Endothelial cell of umbilical vein (primary cell): Measurements from ENCODE around the gene ATRNL1. TPM values are rescaled to one million over a fixed set of nuclear protein-coding genes. Genes with fewer than 3 reads are reported as not detected.

Experiments
- BruUV-seq: library from RNA; stranded (reverse); fragments of 400-500 nt; replicated peaks from 2 replicates; lab custom pipeline; 2021; lab: Mats Ljungman, UMichigan
- CTCF ChIA-PET: fragments of 300-600, 350-600 bp; sonication (Branson Sonifier 250); formaldehyde crosslinking; loops from one replicate; lab custom pipeline; 2021; ENCODE audit warnings: antibody characterized with exemption, inconsistent platforms; lab: Charles Lee
- POLR2A ChIA-PET: fragments of 300-600, 350-600 bp; sonication (Branson Sonifier 250); formaldehyde crosslinking; loops from one replicate; lab custom pipeline; 2021; ENCODE audit warnings: antibody characterized with exemption, inconsistent platforms; lab: Charles Lee
- DNase-seq: peaks from one replicate; pipeline ENCODE4 v3.0.0-alpha.2; 2011; ENCODE audit warnings: low read depth, low spot score
- FAIRE-seq: peaks from 2 replicates; lab custom pipeline; 2011; peaks lifted over from hg19 to GRCh38; lab: Jason Lieb, UNC
- H2AFZ ChIP-seq: 2 replicates; pipeline ENCODE4 v1.6.0; 2012; ENCODE audit warnings: low read depth, low read length, control low read depth, inconsistent platforms
- H3K27ac ChIP-seq: 2 replicates; pipeline ENCODE4 v1.5.1; 2011; ENCODE audit warnings: low read depth, mild to moderate bottlenecking, control low read depth, low read length, moderate library complexity; ENCODE audit not compliant: insufficient read depth
- H3K27me3 ChIP-seq, 2 experiments: 2 replicates each; pipeline versions ENCODE4 v1.6.0 to v1.6.1; 2011; ENCODE audit warnings: low read length in 2 of 2, mixed read lengths in 1 of 2; ENCODE audit not compliant: control insufficient read depth in 2 of 2, insufficient read depth in 2 of 2
- H3K36me3 ChIP-seq, 2 experiments: 2 replicates in 1 of 2; 3 replicates in 1 of 2; pipeline ENCODE4 v1.5.1; 2011; ENCODE audit warnings: low read length in 2 of 2, mild to moderate bottlenecking in 1 of 2, moderate library complexity in 1 of 2; ENCODE audit not compliant: control insufficient read depth in 2 of 2, insufficient read depth in 2 of 2; ENCODE audit errors: extremely low read depth in 1 of 2
- H3K4me1 ChIP-seq: 3 replicates; pipeline ENCODE4 v1.5.1; 2011; ENCODE audit warnings: mild to moderate bottlenecking, low read length; ENCODE audit not compliant: control insufficient read depth, insufficient read depth; ENCODE audit errors: extremely low read depth
- H3K4me2 ChIP-seq: 2 replicates; pipeline ENCODE4 v1.6.1; 2011; ENCODE audit warnings: low read length, control low read depth, mixed read lengths; ENCODE audit not compliant: insufficient read depth
- H3K4me3 ChIP-seq, 3 experiments: fragments of 200-600 bp in 1 of 3; sonication (generic), shearing (Covaris generic) in 1 of 3; replicated peaks in 1 of 3; 2 replicates each; pipeline ENCODE4 v1.5.1; 2011 to 2016; ENCODE audit warnings: control low read depth in 3 of 3, low read length in 3 of 3, mild to moderate bottlenecking in 2 of 3, inconsistent platforms in 1 of 3, low read depth in 1 of 3, moderate library complexity in 1 of 3; ENCODE audit not compliant: insufficient read depth in 1 of 3
- H3K79me2 ChIP-seq: 2 replicates; pipeline ENCODE4 v1.6.0; 2012; ENCODE audit warnings: low read length, inconsistent platforms; ENCODE audit not compliant: control insufficient read depth, insufficient read depth
- H3K9ac ChIP-seq: replicated peaks from 2 replicates; pipeline ENCODE3; 2011; ENCODE audit warnings: low read length, control low read depth; ENCODE audit not compliant: insufficient read depth; ENCODE audit errors: extremely low read depth
- H3K9me1 ChIP-seq: replicated peaks from 3 replicates; pipeline ENCODE4 v1.6.0; 2011; ENCODE audit warnings: mild to moderate bottlenecking, low read length; ENCODE audit not compliant: control insufficient read depth, insufficient read depth; ENCODE audit errors: extremely low read depth
- H3K9me3 ChIP-seq: replicated peaks from 2 replicates; pipeline ENCODE4 v1.5.1; 2012; ENCODE audit warnings: low read length, inconsistent platforms; ENCODE audit not compliant: control insufficient read depth, insufficient read depth
- H4K20me1 ChIP-seq: replicated peaks from 2 replicates; pipeline ENCODE3; 2011; ENCODE audit warnings: mild to moderate bottlenecking, low read length; ENCODE audit not compliant: control insufficient read depth, insufficient read depth; ENCODE audit errors: extremely low read depth
- EZH2 ChIP-seq: IDR thresholded peaks from 2 replicates; pipeline ENCODE4 v1.6.1; 2012; ENCODE audit warnings: borderline replicate concordance, low read depth, mild to moderate bottlenecking, moderate library complexity, low read length, inconsistent platforms; ENCODE audit not compliant: severe bottlenecking
- FOS ChIP-seq: IDR thresholded peaks from 2 replicates; pipeline ENCODE4 v1.6.1; 2011; ENCODE audit warnings: mild to moderate bottlenecking, low read length, moderate library complexity, borderline replicate concordance; ENCODE audit not compliant: insufficient read depth
- GATA2 ChIP-seq: IDR thresholded peaks from 2 replicates; pipeline ENCODE4 v1.7.0; 2011; ENCODE audit warnings: low read depth, mild to moderate bottlenecking, moderate library complexity, mixed read lengths, low read length; ENCODE audit not compliant: insufficient read length, insufficient read depth
- JUN ChIP-seq: IDR thresholded peaks from 2 replicates; pipeline ENCODE4 v1.6.1; 2011; ENCODE audit warnings: borderline replicate concordance, low read depth; ENCODE audit not compliant: insufficient read length, insufficient read depth
- MYC ChIP-seq: IDR thresholded peaks from one replicate; pipeline ENCODE4 v1.6.1; 2011; ENCODE audit warnings: mild to moderate bottlenecking, low read depth, low read length
- POLR2A ChIP-seq: IDR thresholded peaks from 2 replicates; pipeline ENCODE4 v1.6.1; 2012; ENCODE audit warnings: low read depth, mild to moderate bottlenecking, control low read depth, low read length
- POLR2AphosphoS5 ChIP-seq: IDR thresholded peaks from 2 replicates; pipeline ENCODE4 v1.6.1; 2012; ENCODE audit warnings: low read depth, mild to moderate bottlenecking, control low read depth, low read length, moderate library complexity; ENCODE audit not compliant: insufficient read depth
- dilution Hi-C: fragments of 300-500 bp; cut with MboI; formaldehyde crosslinking; loops from one replicate; pipeline ENCODE4 v1.15.0; 2019; ENCODE audit warnings: low sequenced_read_pairs; ENCODE audit not compliant: extremely low pct_ligation_motif_present
- intact Hi-C: fragments of 100-400 bp; cut with micrococcal nuclease; formaldehyde crosslinking; loops from one replicate; pipeline ENCODE4 v1.10.0; 2022
- polyA plus RNA-seq, 4 experiments: library from polyadenylated mRNA; depleted of rRNA in 3 of 4; stranded (reverse) in 3 of 4; unstranded in 1 of 4; fragments of >200 nt; gene quantifications; 2 replicates each; pipeline versions ENCODE4 v1.2.1 to v1.2.3, GENCODE V29; 2011 to 2012; ENCODE audit warnings: missing spikeins in 1 of 4
- total RNA-seq: library from RNA; stranded (reverse); gene quantifications from 2 replicates; pipeline ENCODE4 v1.2.3, GENCODE V29; 2021
- TF ChIP-seq, protein P1 (sequence below): IDR thresholded peaks from 2 replicates; pipeline ENCODE4 v1.6.1; 2011; ENCODE audit not compliant: insufficient read depth, insufficient read length
- TF ChIP-seq, protein P2 (sequence below), 2 donors: IDR thresholded peaks; 1 replicate in 1 of 2; 2 replicates in 1 of 2; pipeline ENCODE4 v1.5.1; 2011; ENCODE audit warnings: low read length in 2 of 2, mild to moderate bottlenecking in 2 of 2, moderate library complexity in 2 of 2, control low read depth in 1 of 2, inconsistent platforms in 1 of 2, low read depth in 1 of 2; ENCODE audit not compliant: insufficient read depth in 1 of 2; ENCODE audit errors: extremely low read depth in 1 of 2

ATRNL1 gene
- total and polyA plus RNA-seq, 2 donors (not counting 3 experiments of a cell fraction or from before 2014, with no cell fraction given) = not detected

DNA sequence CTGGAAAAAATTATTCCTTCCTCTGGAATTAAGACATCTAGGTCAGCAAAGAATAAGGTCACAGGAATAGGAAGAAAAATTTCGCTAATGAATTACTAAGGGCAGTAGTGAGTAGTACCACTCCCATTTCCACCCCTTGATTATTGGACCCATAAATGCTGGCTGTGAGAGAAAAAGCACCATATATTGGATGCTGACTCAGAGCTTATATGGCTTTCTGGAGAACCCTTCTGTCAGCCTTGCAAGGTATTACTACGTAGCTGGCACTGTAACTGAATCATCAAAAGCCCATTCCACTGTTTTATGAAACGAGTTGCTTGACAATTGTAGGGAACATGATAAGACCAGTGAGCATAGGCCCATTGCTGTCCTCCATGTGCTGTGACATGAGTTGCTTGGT lies 179.3 kb downstream of the ATRNL1 start:
- no peak overlapping the region for H3K9ac ChIP-seq
- H2AFZ ChIP-seq = no peak overlapping the region
- H3K79me2 ChIP-seq = no peaks in the 10 kb centered on the region
- no peaks in the 10 kb centered on the region for H3K36me3 ChIP-seq
- H3K4me1 ChIP-seq = no peaks in the 10 kb centered on the region
- no peak overlapping the region for H3K27ac ChIP-seq
- no peaks in the 10 kb centered on the region for H4K20me1 ChIP-seq
- H3K9me1 ChIP-seq = no peaks in the 10 kb centered on the region
- H3K4me2 ChIP-seq = no peak overlapping the region
- POLR2A ChIA-PET = no interaction called here
- BruUV-seq = no TSS peak
- dilution Hi-C loops (no loop called here), intact Hi-C loops (no loop called here)
- FAIRE-seq (no peak), DNase-seq (no peak)
- H3K9me3 ChIP-seq = no peaks in the 10 kb centered on the region
- TF ChIP-seq, protein P1, sequence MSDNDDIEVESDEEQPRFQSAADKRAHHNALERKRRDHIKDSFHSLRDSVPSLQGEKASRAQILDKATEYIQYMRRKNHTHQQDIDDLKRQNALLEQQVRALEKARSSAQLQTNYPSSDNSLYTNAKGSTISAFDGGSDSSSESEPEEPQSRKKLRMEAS = no peak
- TF ChIP-seq GATA2 (no peak), FOS (no peak), JUN (no peak), POLR2AphosphoS5 (no peak), POLR2A (no peak), EZH2 (no peak), MYC (no peak)
- TF ChIP-seq, protein P2, sequence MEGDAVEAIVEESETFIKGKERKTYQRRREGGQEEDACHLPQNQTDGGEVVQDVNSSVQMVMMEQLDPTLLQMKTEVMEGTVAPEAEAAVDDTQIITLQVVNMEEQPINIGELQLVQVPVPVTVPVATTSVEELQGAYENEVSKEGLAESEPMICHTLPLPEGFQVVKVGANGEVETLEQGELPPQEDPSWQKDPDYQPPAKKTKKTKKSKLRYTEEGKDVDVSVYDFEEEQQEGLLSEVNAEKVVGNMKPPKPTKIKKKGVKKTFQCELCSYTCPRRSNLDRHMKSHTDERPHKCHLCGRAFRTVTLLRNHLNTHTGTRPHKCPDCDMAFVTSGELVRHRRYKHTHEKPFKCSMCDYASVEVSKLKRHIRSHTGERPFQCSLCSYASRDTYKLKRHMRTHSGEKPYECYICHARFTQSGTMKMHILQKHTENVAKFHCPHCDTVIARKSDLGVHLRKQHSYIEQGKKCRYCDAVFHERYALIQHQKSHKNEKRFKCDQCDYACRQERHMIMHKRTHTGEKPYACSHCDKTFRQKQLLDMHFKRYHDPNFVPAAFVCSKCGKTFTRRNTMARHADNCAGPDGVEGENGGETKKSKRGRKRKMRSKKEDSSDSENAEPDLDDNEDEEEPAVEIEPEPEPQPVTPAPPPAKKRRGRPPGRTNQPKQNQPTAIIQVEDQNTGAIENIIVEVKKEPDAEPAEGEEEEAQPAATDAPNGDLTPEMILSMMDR (IDR thresholded peaks at IDR 0.05; ENCODE audit: extremely low read depth in 1 of 2, insufficient read depth in 1 of 2, low read depth in 1 of 2, low read length in 2 of 2) = no peak
- H3K27me3 ChIP-seq = no peaks in the 10 kb centered on the region
- CTCF ChIA-PET = no interaction called here
- no peak overlapping the region for H3K4me3 ChIP-seq
